SH-SY5Y (cell line): Measurements from ENCODE around the gene ZSCAN5A.

Experiments
- GATA2 ChIP-seq: IDR thresholded peaks from 2 replicates; pipeline ENCODE4 v1.6.1; 2011; ENCODE audit warnings: mild to moderate bottlenecking, low read depth, low read length
- GATA3 ChIP-seq: IDR thresholded peaks from 2 replicates; pipeline ENCODE4 v1.6.1; 2011; ENCODE audit warnings: low read depth, mild to moderate bottlenecking, low read length, moderate library complexity

DNA sequence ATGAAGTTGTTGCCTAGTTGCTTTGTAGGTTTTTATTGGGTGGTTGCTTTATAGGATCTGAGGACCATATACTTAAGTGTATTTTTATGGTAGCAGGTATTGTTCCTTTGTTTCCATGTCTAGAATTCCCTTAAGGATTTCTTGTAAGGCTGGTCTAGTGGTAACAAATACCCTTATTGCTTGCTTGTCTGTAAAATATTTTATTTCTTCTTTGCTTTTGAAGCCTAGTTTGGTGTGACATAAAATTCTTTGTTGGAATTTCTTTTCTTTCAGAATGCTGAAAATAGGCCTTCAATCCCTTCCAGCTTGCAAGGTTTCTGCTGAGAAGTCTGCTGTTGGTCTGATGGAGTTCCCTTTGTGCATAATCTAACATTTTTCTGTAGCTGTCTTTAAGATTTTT is 18.1 kb upstream of the ZSCAN5A start:
- TF ChIP-seq GATA2 = no peak
- no peak for TF ChIP-seq GATA3
